ENCODE measurements around the gene LRRIQ1.
"Not testable (repeated sequence)": the region's sequence is repeated elsewhere in the genome, so short reads cannot be mapped to it uniquely, and the experiment has no call there.

Gene LRRIQ1

GRCh38 chr12:85163752-85164321 lies 127.7 kb downstream of the LRRIQ1 start:
- peaks cover 9% of the 10 kb centered on the region for H3K9me3 Mint-ChIP-seq
- H3K4me1 Mint-ChIP-seq = no peaks in the 10 kb centered on the region
- no peaks in the 10 kb centered on the region for H3K27me3 Mint-ChIP-seq
- DNase-seq (ENCODE audit: low spot score in 2 of 2) (no peak), ATAC-seq (replicated peaks; ENCODE audit: extremely low read depth, poor library complexity, severe bottlenecking) (no peak)
- H3K4me3 Mint-ChIP-seq = no peak overlapping the region
- no peaks in the 10 kb centered on the region for H3K36me3 Mint-ChIP-seq (ENCODE audit: insufficient read depth)
- no peak overlapping the region for H3K27ac Mint-ChIP-seq (ENCODE audit: low read depth)

- ATAC-seq (replicated peaks; ENCODE audit: extremely low read depth, poor library complexity, severe bottlenecking) (no peak), DNase-seq (ENCODE audit: low spot score in 2 of 2) (no peak)
- H3K9me3 Mint-ChIP-seq = no peaks in the 10 kb centered on the region
- H3K4me1 Mint-ChIP-seq = no peaks in the 10 kb centered on the region
- H3K36me3 Mint-ChIP-seq (ENCODE audit: insufficient read depth) = no peaks in the 10 kb centered on the region
- no peak overlapping the region for H3K27ac Mint-ChIP-seq (ENCODE audit: low read depth)
- no peaks in the 10 kb centered on the region for H3K27me3 Mint-ChIP-seq
- H3K4me3 Mint-ChIP-seq = no peak overlapping the region
These were observed 143.6 kb downstream of the LRRIQ1 start for GRCh38 chr12:85179680-85180270.

- no peak overlapping the region for H3K27ac Mint-ChIP-seq (ENCODE audit: low read depth)
- ATAC-seq (replicated peaks; ENCODE audit: extremely low read depth, poor library complexity, severe bottlenecking) = no peak
- no peaks in the 10 kb centered on the region for H3K9me3 Mint-ChIP-seq
- H3K4me3 Mint-ChIP-seq = no peak overlapping the region
- no peaks in the 10 kb centered on the region for H3K27me3 Mint-ChIP-seq
- no peak for DNase-seq (ENCODE audit: low spot score in 2 of 2)
- H3K4me1 Mint-ChIP-seq = no peaks in the 10 kb centered on the region
- H3K36me3 Mint-ChIP-seq (ENCODE audit: insufficient read depth) = no peaks in the 10 kb centered on the region
These were observed 146.5 kb downstream of the LRRIQ1 start for GRCh38 chr12:85182699-85183098.

GRCh38 chr12:85183855-85184254 lies 147.7 kb downstream of the LRRIQ1 start:
- no peaks in the 10 kb centered on the region for H3K4me1 Mint-ChIP-seq
- no peak for ATAC-seq (replicated peaks; ENCODE audit: extremely low read depth, poor library complexity, severe bottlenecking)
- no peaks in the 10 kb centered on the region for H3K36me3 Mint-ChIP-seq (ENCODE audit: insufficient read depth)
- H3K27me3 Mint-ChIP-seq = no peaks in the 10 kb centered on the region
- H3K4me3 Mint-ChIP-seq = no peak overlapping the region
- no peak overlapping the region for H3K27ac Mint-ChIP-seq (ENCODE audit: low read depth)
- DNase-seq (ENCODE audit: low spot score in 2 of 2) = no peak
- H3K9me3 Mint-ChIP-seq = no peaks in the 10 kb centered on the region

- H3K27me3 Mint-ChIP-seq = no peaks in the 10 kb centered on the region
- no peak overlapping the region for H3K27ac Mint-ChIP-seq (ENCODE audit: low read depth)
- H3K36me3 Mint-ChIP-seq (ENCODE audit: insufficient read depth) = no peaks in the 10 kb centered on the region
- no peak for DNase-seq (ENCODE audit: low spot score in 2 of 2)
- no peaks in the 10 kb centered on the region for H3K4me1 Mint-ChIP-seq
- peaks cover 3% of the 10 kb centered on the region for H3K9me3 Mint-ChIP-seq
- H3K4me3 Mint-ChIP-seq = no peak overlapping the region
- ATAC-seq (replicated peaks; ENCODE audit: extremely low read depth, poor library complexity, severe bottlenecking) = no peak
These were observed 150.1 kb downstream of the LRRIQ1 start for GRCh38 chr12:85186236-85186635.

GRCh38 chr12:85188619-85189018 lies 152.5 kb downstream of the LRRIQ1 start:
- Mint-ChIP-seq H3K9me3 (peaks cover 9% of the 10 kb centered on the region), H3K27me3 (no peaks in the 10 kb centered on the region), H3K27ac (ENCODE audit: low read depth) (no peak overlapping the region), H3K36me3 (ENCODE audit: insufficient read depth) (no peaks in the 10 kb centered on the region), H3K4me1 (no peaks in the 10 kb centered on the region), H3K4me3 (no peak overlapping the region)
- no peak for DNase-seq (ENCODE audit: low spot score in 2 of 2)
- no peak for ATAC-seq (replicated peaks; ENCODE audit: extremely low read depth, poor library complexity, severe bottlenecking)

- H3K27me3 Mint-ChIP-seq = no peaks in the 10 kb centered on the region
These were observed 154.6 kb downstream of the LRRIQ1 start for GRCh38 chr12:85190728-85191127.

GRCh38 chr12:85203809-85204208 lies 167.7 kb downstream of the LRRIQ1 start:
- not testable (repeated sequence) for H3K4me3 Mint-ChIP-seq; H3K27ac Mint-ChIP-seq (ENCODE audit: low read depth)
- H3K9me3 Mint-ChIP-seq = peaks cover 32% of the 10 kb centered on the region

More at GRCh38 chr12:85190728-85191127, 154.6 kb downstream of the LRRIQ1 start:
- H3K9me3 Mint-ChIP-seq = peaks cover 9% of the 10 kb centered on the region
- no peaks in the 10 kb centered on the region for H3K4me1 Mint-ChIP-seq
- ATAC-seq (replicated peaks; ENCODE audit: extremely low read depth, poor library complexity, severe bottlenecking) (no peak), DNase-seq (ENCODE audit: low spot score in 2 of 2) (no peak)
- no peak overlapping the region for H3K27ac Mint-ChIP-seq (ENCODE audit: low read depth)
- no peak overlapping the region for H3K4me3 Mint-ChIP-seq
- H3K36me3 Mint-ChIP-seq (ENCODE audit: insufficient read depth) = no peaks in the 10 kb centered on the region

GRCh38 chr12:85206543-85206942 lies 170.4 kb downstream of the LRRIQ1 start:
- Mint-ChIP-seq H3K4me3 (no peak overlapping the region), H3K27ac (ENCODE audit: low read depth) (no peak overlapping the region), H3K4me1 (no peaks in the 10 kb centered on the region), H3K36me3 (ENCODE audit: insufficient read depth) (peaks cover 2% of the 10 kb centered on the region), H3K9me3 (peaks cover 26% of the 10 kb centered on the region), H3K27me3 (no peaks in the 10 kb centered on the region)
- no peak for ATAC-seq (replicated peaks; ENCODE audit: extremely low read depth, poor library complexity, severe bottlenecking)
- no peak for DNase-seq (ENCODE audit: low spot score in 2 of 2)

More at GRCh38 chr12:85203809-85204208, 167.7 kb downstream of the LRRIQ1 start:
- not testable (repeated sequence) for H3K4me1 Mint-ChIP-seq; H3K27me3 Mint-ChIP-seq; DNase-seq (ENCODE audit: low spot score in 2 of 2); ATAC-seq (replicated peaks; ENCODE audit: extremely low read depth, poor library complexity, severe bottlenecking); H3K36me3 Mint-ChIP-seq (ENCODE audit: insufficient read depth)

GRCh38 chr12:85224339-85224738 lies 188.2 kb downstream of the LRRIQ1 start:
- ATAC-seq (replicated peaks; ENCODE audit: extremely low read depth, poor library complexity, severe bottlenecking) = not testable (repeated sequence)

GRCh38 chr12:85225501-85225900 lies 189.3 kb downstream of the LRRIQ1 start:
- H3K4me3 Mint-ChIP-seq = no peak overlapping the region
- H3K9me3 Mint-ChIP-seq = peaks cover 24% of the 10 kb centered on the region
- H3K27ac Mint-ChIP-seq (ENCODE audit: low read depth) = no peak overlapping the region
- DNase-seq (ENCODE audit: low spot score in 2 of 2) (no peak), ATAC-seq (replicated peaks; ENCODE audit: extremely low read depth, poor library complexity, severe bottlenecking) (no peak)
- no peaks in the 10 kb centered on the region for H3K27me3 Mint-ChIP-seq
- H3K36me3 Mint-ChIP-seq (ENCODE audit: insufficient read depth) = no peaks in the 10 kb centered on the region
- no peaks in the 10 kb centered on the region for H3K4me1 Mint-ChIP-seq

More at GRCh38 chr12:85224339-85224738, 188.2 kb downstream of the LRRIQ1 start:
- not testable (repeated sequence) for H3K4me3 Mint-ChIP-seq; H3K27ac Mint-ChIP-seq (ENCODE audit: low read depth); H3K4me1 Mint-ChIP-seq; H3K36me3 Mint-ChIP-seq (ENCODE audit: insufficient read depth); H3K27me3 Mint-ChIP-seq; DNase-seq (ENCODE audit: low spot score in 2 of 2)
- H3K9me3 Mint-ChIP-seq = peaks cover 24% of the 10 kb centered on the region

GRCh38 chr12:85237327-85237726 lies 201.2 kb downstream of the LRRIQ1 start:
- Mint-ChIP-seq H3K4me3 (no peak overlapping the region), H3K27me3 (no peaks in the 10 kb centered on the region), H3K4me1 (no peaks in the 10 kb centered on the region), H3K27ac (ENCODE audit: low read depth) (no peak overlapping the region), H3K36me3 (ENCODE audit: insufficient read depth) (no peaks in the 10 kb centered on the region), H3K9me3 (peaks cover 6% of the 10 kb centered on the region)
- ATAC-seq (replicated peaks; ENCODE audit: extremely low read depth, poor library complexity, severe bottlenecking) (no peak), DNase-seq (ENCODE audit: low spot score in 2 of 2) (no peak)

- no peak for ATAC-seq (replicated peaks; ENCODE audit: extremely low read depth, poor library complexity, severe bottlenecking)
- no peak overlapping the region for H3K27ac Mint-ChIP-seq (ENCODE audit: low read depth)
- no peak for DNase-seq (ENCODE audit: low spot score in 2 of 2)
- no peaks in the 10 kb centered on the region for H3K4me1 Mint-ChIP-seq
- no peaks in the 10 kb centered on the region for H3K36me3 Mint-ChIP-seq (ENCODE audit: insufficient read depth)
- H3K4me3 Mint-ChIP-seq = no peak overlapping the region
- peaks cover 10% of the 10 kb centered on the region for H3K9me3 Mint-ChIP-seq
- no peaks in the 10 kb centered on the region for H3K27me3 Mint-ChIP-seq
These were observed 208.4 kb downstream of the LRRIQ1 start for GRCh38 chr12:85244561-85244960.
